Hepatocyte (in vitro differentiated cells): ENCODE results near the gene AFAP1.

Experiments used
- CTCF ChIP-seq: fragments of 200-600 bp; sonication (generic); IDR thresholded peaks from 2 replicates; pipeline ENCODE4 v1.5.1; 2016; ENCODE audit warnings: antibody characterized with exemption, mild to moderate bottlenecking; ENCODE audit not compliant: poor library complexity
- EZH2 ChIP-seq: fragments of 200-600 bp; sonication (generic); IDR thresholded peaks from 2 replicates; pipeline ENCODE4 v1.6.1; 2016; ENCODE audit warnings: antibody characterized with exemption, mild to moderate bottlenecking, borderline replicate concordance
- EZH2phosphoT487 ChIP-seq: fragments of 200-600 bp; sonication (generic); IDR thresholded peaks from one replicate; pipeline ENCODE4 v1.6.1; 2018; ENCODE audit warnings: antibody characterized with exemption, mild to moderate bottlenecking, low read depth, moderate library complexity; ENCODE audit not compliant: unreplicated experiment, severe bottlenecking

- TF ChIP-seq CTCF (peak; percentile 45), EZH2phosphoT487 (no peak), EZH2 (no peak)
Measured at GRCh38 chr4:7770224-7771050, 169.2 kb downstream of the AFAP1 start.
